Measurements from ENCODE around the gene RAB43. TPM values are rescaled to one million over a fixed set of nuclear protein-coding genes. Genes with fewer than 3 reads are reported as not detected.

The RAB43 gene
- total RNA-seq, 1 experiment from 2014 or later: 13.5 TPM

DNA sequence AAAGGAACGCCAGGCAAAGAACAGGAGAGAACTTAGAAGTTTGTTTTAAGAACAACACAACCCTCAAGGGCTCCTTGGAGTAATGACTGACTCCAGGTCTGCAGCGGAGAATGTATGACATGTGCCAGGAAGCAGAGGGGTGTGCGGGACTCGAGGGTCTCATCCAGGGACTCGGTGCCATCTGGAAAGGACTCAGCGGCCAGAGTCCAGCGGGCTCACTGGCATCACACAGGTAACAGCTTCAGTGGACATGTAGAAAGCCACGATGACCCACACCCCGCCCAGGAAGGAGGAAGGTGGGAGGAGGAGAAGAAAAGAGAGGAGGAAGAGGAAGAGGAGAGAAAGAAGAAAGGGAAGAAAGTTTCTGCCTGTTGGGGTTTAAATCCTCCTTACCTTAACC lies 39.6 kb downstream of the RAB43 start:
- H3K79me2 ChIP-seq (ENCODE audit: insufficient read depth, low read length): no peaks in the 10 kb centered on the region
- no peaks in the 10 kb centered on the region for H3K9me3 ChIP-seq (ENCODE audit: control insufficient read depth in 1 of 2, insufficient read depth in 1 of 2, low read depth in 1 of 2, low read length in 2 of 2)
- no peak overlapping the region for H3K27ac ChIP-seq (ENCODE audit: low read depth, low read length)
- ATAC-seq (no peak), DNase-seq (ENCODE audit: low read depth, low spot score) (no peak)
- no peak overlapping the region for H3K4me2 ChIP-seq (ENCODE audit: low read length)
- POLR2A ChIA-PET: no interaction called here
- H4K20me1 ChIP-seq (ENCODE audit: insufficient read depth): no peaks in the 10 kb centered on the region
- no peaks in the 10 kb centered on the region for H3K36me3 ChIP-seq (ENCODE audit: control insufficient read depth in 1 of 2, insufficient read depth in 2 of 2, low read length in 2 of 2)
- intact Hi-C loops (cut with micrococcal nuclease): no loop called here
- BruUV-seq (replicated peaks): no TSS peak
- no peak overlapping the region for H2AFZ ChIP-seq (ENCODE audit: low read depth, low read length, poor library complexity, severe bottlenecking)
- H3K9me2 ChIP-seq (ENCODE audit: insufficient read depth): no peaks in the 10 kb centered on the region
- TF ChIP-seq ELF1 (IDR thresholded peaks at IDR 0.05; ENCODE audit: borderline replicate concordance, low read depth): no peak
- no peak for TF ChIP-seq EGR1 (IDR thresholded peaks at IDR 0.05; ENCODE audit: low read depth)
- no peak for TF ChIP-seq SRF (IDR thresholded peaks at IDR 0.05; ENCODE audit: low read depth)
- no peak for TF ChIP-seq JUND (IDR thresholded peaks at IDR 0.05)
- no peak for TF ChIP-seq CEBPB (IDR thresholded peaks at IDR 0.05; ENCODE audit: low read depth)
- TF ChIP-seq RAD21 (IDR thresholded peaks at IDR 0.05; ENCODE audit: low read depth): no peak
- no peak for TF ChIP-seq SIN3A (IDR thresholded peaks at IDR 0.05; ENCODE audit: low read depth)
- TF ChIP-seq POLR2A (IDR thresholded peaks at IDR 0.05; ENCODE audit: borderline replicate concordance, extremely low read depth, insufficient read depth, insufficient read length): no peak
- TF ChIP-seq ZFX (IDR thresholded peaks at IDR 0.05): no peak
- TF ChIP-seq, protein P1, sequence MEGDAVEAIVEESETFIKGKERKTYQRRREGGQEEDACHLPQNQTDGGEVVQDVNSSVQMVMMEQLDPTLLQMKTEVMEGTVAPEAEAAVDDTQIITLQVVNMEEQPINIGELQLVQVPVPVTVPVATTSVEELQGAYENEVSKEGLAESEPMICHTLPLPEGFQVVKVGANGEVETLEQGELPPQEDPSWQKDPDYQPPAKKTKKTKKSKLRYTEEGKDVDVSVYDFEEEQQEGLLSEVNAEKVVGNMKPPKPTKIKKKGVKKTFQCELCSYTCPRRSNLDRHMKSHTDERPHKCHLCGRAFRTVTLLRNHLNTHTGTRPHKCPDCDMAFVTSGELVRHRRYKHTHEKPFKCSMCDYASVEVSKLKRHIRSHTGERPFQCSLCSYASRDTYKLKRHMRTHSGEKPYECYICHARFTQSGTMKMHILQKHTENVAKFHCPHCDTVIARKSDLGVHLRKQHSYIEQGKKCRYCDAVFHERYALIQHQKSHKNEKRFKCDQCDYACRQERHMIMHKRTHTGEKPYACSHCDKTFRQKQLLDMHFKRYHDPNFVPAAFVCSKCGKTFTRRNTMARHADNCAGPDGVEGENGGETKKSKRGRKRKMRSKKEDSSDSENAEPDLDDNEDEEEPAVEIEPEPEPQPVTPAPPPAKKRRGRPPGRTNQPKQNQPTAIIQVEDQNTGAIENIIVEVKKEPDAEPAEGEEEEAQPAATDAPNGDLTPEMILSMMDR (IDR thresholded peaks at IDR 0.05 in 2 of 3, conservative IDR thresholded peaks at IDR 0.05 in 1 of 3; ENCODE audit: borderline replicate concordance in 1 of 3, insufficient read depth in 1 of 3, low read depth in 2 of 3, low read length in 2 of 3): no peak
- TF ChIP-seq EZH2phosphoT487 (IDR thresholded peaks at IDR 0.05; ENCODE audit: borderline replicate concordance): no peak
- no peak for TF ChIP-seq SP1 (IDR thresholded peaks at IDR 0.05; ENCODE audit: low read depth)
- TF ChIP-seq EZH2 (IDR thresholded peaks at IDR 0.05): no peak
- TF ChIP-seq, protein P2, sequence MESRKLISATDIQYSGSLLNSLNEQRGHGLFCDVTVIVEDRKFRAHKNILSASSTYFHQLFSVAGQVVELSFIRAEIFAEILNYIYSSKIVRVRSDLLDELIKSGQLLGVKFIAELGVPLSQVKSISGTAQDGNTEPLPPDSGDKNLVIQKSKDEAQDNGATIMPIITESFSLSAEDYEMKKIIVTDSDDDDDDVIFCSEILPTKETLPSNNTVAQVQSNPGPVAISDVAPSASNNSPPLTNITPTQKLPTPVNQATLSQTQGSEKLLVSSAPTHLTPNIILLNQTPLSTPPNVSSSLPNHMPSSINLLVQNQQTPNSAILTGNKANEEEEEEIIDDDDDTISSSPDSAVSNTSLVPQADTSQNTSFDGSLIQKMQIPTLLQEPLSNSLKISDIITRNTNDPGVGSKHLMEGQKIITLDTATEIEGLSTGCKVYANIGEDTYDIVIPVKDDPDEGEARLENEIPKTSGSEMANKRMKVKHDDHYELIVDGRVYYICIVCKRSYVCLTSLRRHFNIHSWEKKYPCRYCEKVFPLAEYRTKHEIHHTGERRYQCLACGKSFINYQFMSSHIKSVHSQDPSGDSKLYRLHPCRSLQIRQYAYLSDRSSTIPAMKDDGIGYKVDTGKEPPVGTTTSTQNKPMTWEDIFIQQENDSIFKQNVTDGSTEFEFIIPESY (IDR thresholded peaks at IDR 0.05; ENCODE audit: extremely low read depth, insufficient replicate concordance, low read length): no peak
- H3K4me3 ChIP-seq (replicated peaks in 1 of 2; ENCODE audit: low read depth in 1 of 2, low read length in 2 of 2): no peak overlapping the region
- no peaks in the 10 kb centered on the region for H3K27me3 ChIP-seq (ENCODE audit: insufficient read depth, low read length)
- CTCF ChIA-PET: no interaction called here
- RAD21 ChIA-PET (ENCODE audit: low non-redundant PET in 1 of 2, low total read pairs in 2 of 2, uncharacterized antibody in 2 of 2, unreplicated experiment in 2 of 2): interaction anchor here in 1 of 2 experiments (0.5 kb wide), 1 partner anchor 360 kb away, joined by 3 read pairs; no protein-coding TSS in a partner anchor
- no peak overlapping the region for H3K9ac ChIP-seq (ENCODE audit: low read length)
- H3K4me1 ChIP-seq (ENCODE audit: control insufficient read depth in 1 of 2, insufficient read depth in 2 of 2, low read length in 2 of 2): no peaks in the 10 kb centered on the region
